Endothelial cell of umbilical vein (primary cell): ENCODE data around the gene EEF1G. TPM values are rescaled to one million over a fixed set of nuclear protein-coding genes. Genes with fewer than 3 reads are reported as not detected.

ENCODE experiments used
- BruUV-seq: library from RNA; stranded (reverse); fragments of 400-500 nt; replicated peaks from 2 replicates; lab custom pipeline; 2021; lab: Mats Ljungman, UMichigan
- CTCF ChIA-PET: fragments of 300-600, 350-600 bp; sonication (Branson Sonifier 250); formaldehyde crosslinking; loops from one replicate; lab custom pipeline; 2021; ENCODE audit warnings: antibody characterized with exemption, inconsistent platforms; lab: Charles Lee
- POLR2A ChIA-PET: fragments of 300-600, 350-600 bp; sonication (Branson Sonifier 250); formaldehyde crosslinking; loops from one replicate; lab custom pipeline; 2021; ENCODE audit warnings: antibody characterized with exemption, inconsistent platforms; lab: Charles Lee
- DNase-seq: peaks from one replicate; pipeline ENCODE4 v3.0.0-alpha.2; 2011; ENCODE audit warnings: low read depth, low spot score
- FAIRE-seq: peaks from 2 replicates; lab custom pipeline; 2011; peaks lifted over from hg19 to GRCh38; lab: Jason Lieb, UNC
- H2AFZ ChIP-seq: 2 replicates; pipeline ENCODE4 v1.6.0; 2012; ENCODE audit warnings: low read depth, low read length, control low read depth, inconsistent platforms
- H3K27ac ChIP-seq: 2 replicates; pipeline ENCODE4 v1.5.1; 2011; ENCODE audit warnings: low read depth, mild to moderate bottlenecking, control low read depth, low read length, moderate library complexity; ENCODE audit not compliant: insufficient read depth
- H3K27me3 ChIP-seq, 2 experiments: 2 replicates each; pipeline versions ENCODE4 v1.6.0 to v1.6.1; 2011; ENCODE audit warnings: low read length in 2 of 2, mixed read lengths in 1 of 2; ENCODE audit not compliant: control insufficient read depth in 2 of 2, insufficient read depth in 2 of 2
- H3K36me3 ChIP-seq, 2 experiments: 2 replicates in 1 of 2; 3 replicates in 1 of 2; pipeline ENCODE4 v1.5.1; 2011; ENCODE audit warnings: low read length in 2 of 2, mild to moderate bottlenecking in 1 of 2, moderate library complexity in 1 of 2; ENCODE audit not compliant: control insufficient read depth in 2 of 2, insufficient read depth in 2 of 2; ENCODE audit errors: extremely low read depth in 1 of 2
- H3K4me1 ChIP-seq: 3 replicates; pipeline ENCODE4 v1.5.1; 2011; ENCODE audit warnings: mild to moderate bottlenecking, low read length; ENCODE audit not compliant: control insufficient read depth, insufficient read depth; ENCODE audit errors: extremely low read depth
- H3K4me2 ChIP-seq: 2 replicates; pipeline ENCODE4 v1.6.1; 2011; ENCODE audit warnings: low read length, control low read depth, mixed read lengths; ENCODE audit not compliant: insufficient read depth
- H3K4me3 ChIP-seq, 3 experiments: fragments of 200-600 bp in 1 of 3; sonication (generic), shearing (Covaris generic) in 1 of 3; replicated peaks in 1 of 3; 2 replicates each; pipeline ENCODE4 v1.5.1; 2011 to 2016; ENCODE audit warnings: control low read depth in 3 of 3, low read length in 3 of 3, mild to moderate bottlenecking in 2 of 3, inconsistent platforms in 1 of 3, low read depth in 1 of 3, moderate library complexity in 1 of 3; ENCODE audit not compliant: insufficient read depth in 1 of 3
- H3K79me2 ChIP-seq: 2 replicates; pipeline ENCODE4 v1.6.0; 2012; ENCODE audit warnings: low read length, inconsistent platforms; ENCODE audit not compliant: control insufficient read depth, insufficient read depth
- H3K9ac ChIP-seq: replicated peaks from 2 replicates; pipeline ENCODE3; 2011; ENCODE audit warnings: low read length, control low read depth; ENCODE audit not compliant: insufficient read depth; ENCODE audit errors: extremely low read depth
- H3K9me1 ChIP-seq: replicated peaks from 3 replicates; pipeline ENCODE4 v1.6.0; 2011; ENCODE audit warnings: mild to moderate bottlenecking, low read length; ENCODE audit not compliant: control insufficient read depth, insufficient read depth; ENCODE audit errors: extremely low read depth
- H3K9me3 ChIP-seq: replicated peaks from 2 replicates; pipeline ENCODE4 v1.5.1; 2012; ENCODE audit warnings: low read length, inconsistent platforms; ENCODE audit not compliant: control insufficient read depth, insufficient read depth
- H4K20me1 ChIP-seq: replicated peaks from 2 replicates; pipeline ENCODE3; 2011; ENCODE audit warnings: mild to moderate bottlenecking, low read length; ENCODE audit not compliant: control insufficient read depth, insufficient read depth; ENCODE audit errors: extremely low read depth
- FOS ChIP-seq: IDR thresholded peaks from 2 replicates; pipeline ENCODE4 v1.6.1; 2011; ENCODE audit warnings: mild to moderate bottlenecking, low read length, moderate library complexity, borderline replicate concordance; ENCODE audit not compliant: insufficient read depth
- GATA2 ChIP-seq: IDR thresholded peaks from 2 replicates; pipeline ENCODE4 v1.7.0; 2011; ENCODE audit warnings: low read depth, mild to moderate bottlenecking, moderate library complexity, mixed read lengths, low read length; ENCODE audit not compliant: insufficient read length, insufficient read depth
- JUN ChIP-seq: IDR thresholded peaks from 2 replicates; pipeline ENCODE4 v1.6.1; 2011; ENCODE audit warnings: borderline replicate concordance, low read depth; ENCODE audit not compliant: insufficient read length, insufficient read depth
- dilution Hi-C: fragments of 300-500 bp; cut with MboI; formaldehyde crosslinking; loops from one replicate; pipeline ENCODE4 v1.15.0; 2019; ENCODE audit warnings: low sequenced_read_pairs; ENCODE audit not compliant: extremely low pct_ligation_motif_present
- intact Hi-C: fragments of 100-400 bp; cut with micrococcal nuclease; formaldehyde crosslinking; loops from one replicate; pipeline ENCODE4 v1.10.0; 2022
- polyA plus RNA-seq, 4 experiments: library from polyadenylated mRNA; depleted of rRNA in 3 of 4; stranded (reverse) in 3 of 4; unstranded in 1 of 4; fragments of >200 nt; gene quantifications; 2 replicates each; pipeline versions ENCODE4 v1.2.1 to v1.2.3, GENCODE V29; 2011 to 2012; ENCODE audit warnings: missing spikeins in 1 of 4
- total RNA-seq: library from RNA; stranded (reverse); gene quantifications from 2 replicates; pipeline ENCODE4 v1.2.3, GENCODE V29; 2021
- TF ChIP-seq, protein P1 (sequence below), 2 donors: IDR thresholded peaks; 1 replicate in 1 of 2; 2 replicates in 1 of 2; pipeline ENCODE4 v1.5.1; 2011; ENCODE audit warnings: low read length in 2 of 2, mild to moderate bottlenecking in 2 of 2, moderate library complexity in 2 of 2, control low read depth in 1 of 2, inconsistent platforms in 1 of 2, low read depth in 1 of 2; ENCODE audit not compliant: insufficient read depth in 1 of 2; ENCODE audit errors: extremely low read depth in 1 of 2

Gene EEF1G
- total and polyA plus RNA-seq, 2 donors (not counting 3 experiments of a cell fraction or from before 2014, with no cell fraction given), result 1,341 to 2,133 TPM

- POLR2A ChIA-PET, result interaction anchor here (1.3 to 2.3 kb wide), 4 partner anchors 19 to 287 kb away, joined by 4 to 10 read pairs (median 6); partner anchors contain the start of genes C11orf98, CSKMT and EEF1G
- intact Hi-C loops, result loop anchor here (5.0 kb wide), 1 partner anchor 288 kb away; no protein-coding TSS in a partner anchor
Measured at GRCh38 chr11:62554387-62555167, 19.1 kb downstream of the EEF1G start.

More at GRCh38 chr11:62554387-62555167, 19.1 kb downstream of the EEF1G start:
- H4K20me1 ChIP-seq, result no peaks in the 10 kb centered on the region
- no peak for FAIRE-seq
- no TSS peak for BruUV-seq
- no peaks in the 10 kb centered on the region for H3K9me1 ChIP-seq
- H3K27me3 ChIP-seq, result no peaks in the 10 kb centered on the region
- peak overlapping the region; percentile 59 for H3K4me2 ChIP-seq
- H3K9ac ChIP-seq, result peak overlapping the region; percentile 36
- no peak overlapping the region for H2AFZ ChIP-seq
- H3K79me2 ChIP-seq, result peaks cover 10% of the 10 kb centered on the region
- no peak overlapping the region for H3K4me3 ChIP-seq
- TF ChIP-seq JUN (no peak), GATA2 (no peak), FOS (no peak)
- TF ChIP-seq, protein P1, sequence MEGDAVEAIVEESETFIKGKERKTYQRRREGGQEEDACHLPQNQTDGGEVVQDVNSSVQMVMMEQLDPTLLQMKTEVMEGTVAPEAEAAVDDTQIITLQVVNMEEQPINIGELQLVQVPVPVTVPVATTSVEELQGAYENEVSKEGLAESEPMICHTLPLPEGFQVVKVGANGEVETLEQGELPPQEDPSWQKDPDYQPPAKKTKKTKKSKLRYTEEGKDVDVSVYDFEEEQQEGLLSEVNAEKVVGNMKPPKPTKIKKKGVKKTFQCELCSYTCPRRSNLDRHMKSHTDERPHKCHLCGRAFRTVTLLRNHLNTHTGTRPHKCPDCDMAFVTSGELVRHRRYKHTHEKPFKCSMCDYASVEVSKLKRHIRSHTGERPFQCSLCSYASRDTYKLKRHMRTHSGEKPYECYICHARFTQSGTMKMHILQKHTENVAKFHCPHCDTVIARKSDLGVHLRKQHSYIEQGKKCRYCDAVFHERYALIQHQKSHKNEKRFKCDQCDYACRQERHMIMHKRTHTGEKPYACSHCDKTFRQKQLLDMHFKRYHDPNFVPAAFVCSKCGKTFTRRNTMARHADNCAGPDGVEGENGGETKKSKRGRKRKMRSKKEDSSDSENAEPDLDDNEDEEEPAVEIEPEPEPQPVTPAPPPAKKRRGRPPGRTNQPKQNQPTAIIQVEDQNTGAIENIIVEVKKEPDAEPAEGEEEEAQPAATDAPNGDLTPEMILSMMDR (IDR thresholded peaks at IDR 0.05; ENCODE audit: extremely low read depth in 1 of 2, insufficient read depth in 1 of 2, low read depth in 1 of 2, low read length in 2 of 2), result no peak
- CTCF ChIA-PET, result interaction anchor here (0.6 to 15.7 kb wide), 7 partner anchors 11 to 160 kb away, joined by 3 to 376 read pairs (median 9); partner anchors contain the start of genes AHNAK and TUT1
- peaks cover 63% of the 10 kb centered on the region for H3K4me1 ChIP-seq
- H3K36me3 ChIP-seq, result peaks cover 8 to 10% of the 10 kb centered on the region in 2 experiments
- H3K27ac ChIP-seq, result peak overlapping the region; percentile 91
- no peaks in the 10 kb centered on the region for H3K9me3 ChIP-seq
- DNase-seq, result no peak
- dilution Hi-C loops, result no loop called here
